Mammary epithelial cell (primary cell): ENCODE measurements around the gene APBB3.
A peak's percentile ranks its signal among the peaks of the same experiment; 100 is the strongest.

Experiments
- CTCF ChIP-seq, 2 donors: IDR thresholded peaks in 1 of 2; conservative IDR thresholded peaks in 1 of 2; 2 replicates each; pipeline ENCODE4 v1.5.1; 2011 to 2012; ENCODE audit warnings: inconsistent platforms in 2 of 2, low read length in 2 of 2, mild to moderate bottlenecking in 2 of 2, control low read depth in 1 of 2, low read depth in 1 of 2; ENCODE audit not compliant: insufficient read depth in 1 of 2; ENCODE audit errors: extremely low read depth in 1 of 2
- EZH2 ChIP-seq: IDR thresholded peaks from 2 replicates; pipeline ENCODE4 v1.6.1; 2012; ENCODE audit warnings: low read length, inconsistent platforms, borderline replicate concordance

GRCh38 chr5:140575309-140575708 lies 10.9 kb upstream of the APBB3 start:
- TF ChIP-seq CTCF (conservative IDR thresholded peaks at IDR 0.05 in 1 of 2, IDR thresholded peaks at IDR 0.05 in 1 of 2; ENCODE audit: extremely low read depth in 1 of 2, insufficient read depth in 1 of 2, low read depth in 1 of 2, low read length in 2 of 2) (peak; percentile 45 to 76), EZH2 (no peak)
